PC-3 (cell line): ENCODE results near the gene SOX30.

ENCODE experiments used
- CTCF ChIP-seq: fragments of 300-600 bp; sonication (generic); conservative IDR thresholded peaks from 2 replicates; pipeline ENCODE4 v1.5.1; 2017; ENCODE audit warnings: antibody characterized with exemption, low read depth, mild to moderate bottlenecking, low read length
- EZH2 ChIP-seq: fragments of 300-600 bp; sonication (generic); IDR thresholded peaks from one replicate; pipeline ENCODE4 v1.6.1; 2017; ENCODE audit warnings: antibody characterized with exemption, mild to moderate bottlenecking, low read length; ENCODE audit not compliant: unreplicated experiment

- TF ChIP-seq CTCF (0 out of 2 replicates have a peak, but pooled peaks have one; percentile 18), EZH2 (no peak)
These were observed 37.9 kb upstream of the SOX30 start for GRCh38 chr5:157689942-157690689.
